ENCODE data around the gene DPF3. TPM values are rescaled to one million over a fixed set of nuclear protein-coding genes. Genes with fewer than 3 reads are reported as not detected.

DPF3 gene
- total RNA-seq, 5 donors from 2014 or later (not counting 1 experiment from before 2014, with no cell fraction given) = 0.33 to 0.86 (median 0.54) TPM

- Histone ChIP-seq H3K36me3 (ENCODE audit: control insufficient read depth in 2 of 2, extremely low read depth in 1 of 2, insufficient read depth in 1 of 2, low read length in 1 of 2) (no peaks in the 10 kb centered on the region), H3K9me3 (no peaks in the 10 kb centered on the region), H3K27ac (ENCODE audit: low read length) (no peak overlapping the region), H3K4me3 (ENCODE audit: control insufficient read depth in 1 of 2, extremely low read depth in 1 of 2, low read length in 1 of 2) (no peak overlapping the region), H3K27me3 (replicated peaks in 1 of 2; ENCODE audit: control insufficient read depth in 2 of 2, extremely low read depth in 1 of 2, insufficient read depth in 2 of 2, low read length in 1 of 2) (peaks cover 0 to 22% of the 10 kb centered on the region in 2 experiments), H3K4me1 (ENCODE audit: control insufficient read depth in 1 of 2, extremely low read depth in 1 of 2, insufficient read depth in 2 of 2, low read length in 2 of 2) (no peaks in the 10 kb centered on the region)
- ATAC-seq (replicated peaks in 1 of 4) (no peak), DNase-seq (no peak)
- H3K36me3 Mint-ChIP-seq = no peaks in the 10 kb centered on the region
- no peak overlapping the region for H3K4me3 Mint-ChIP-seq
- POLR2A ChIA-PET = no interaction called here
- H3K27me3 Mint-ChIP-seq = peaks cover 0 to 6% of the 10 kb centered on the region in 2 donors
- CTCF ChIA-PET = no interaction called here
- H3K4me1 Mint-ChIP-seq = no peaks in the 10 kb centered on the region
- 80% methylated on average over 2 of the region's 4 CpGs for WGBS (ENCODE audit: insufficient coverage)
- H3K27ac Mint-ChIP-seq = no peak overlapping the region
- no peaks in the 10 kb centered on the region for H3K9me3 Mint-ChIP-seq
These were observed 282.4 kb downstream of the DPF3 start for GRCh38 chr14:72611506-72611905.

GRCh38 chr14:72610831-72611200 lies 283.1 kb downstream of the DPF3 start:
- CTCF ChIA-PET = no interaction called here
- DNase-seq = no peak
- Mint-ChIP-seq H3K36me3 (no peaks in the 10 kb centered on the region), H3K4me3 (no peak overlapping the region), H3K4me1 (no peaks in the 10 kb centered on the region), H3K9me3 (no peaks in the 10 kb centered on the region), H3K27me3 (peaks cover 0 to 6% of the 10 kb centered on the region in 2 donors), H3K27ac (no peak overlapping the region)
- POLR2A ChIA-PET = no interaction called here
- Histone ChIP-seq H3K4me1 (ENCODE audit: control insufficient read depth in 1 of 2, extremely low read depth in 1 of 2, insufficient read depth in 2 of 2, low read length in 2 of 2) (no peaks in the 10 kb centered on the region), H3K27me3 (replicated peaks in 1 of 2; ENCODE audit: control insufficient read depth in 2 of 2, extremely low read depth in 1 of 2, insufficient read depth in 2 of 2, low read length in 1 of 2) (peaks cover 0 to 25% of the 10 kb centered on the region in 2 experiments), H3K36me3 (ENCODE audit: control insufficient read depth in 2 of 2, extremely low read depth in 1 of 2, insufficient read depth in 1 of 2, low read length in 1 of 2) (no peaks in the 10 kb centered on the region), H3K9me3 (no peaks in the 10 kb centered on the region), H3K27ac (ENCODE audit: low read length) (no peak overlapping the region), H3K4me3 (ENCODE audit: control insufficient read depth in 1 of 2, extremely low read depth in 1 of 2, low read length in 1 of 2) (no peak overlapping the region)
- ATAC-seq (replicated peaks in 1 of 4) = no peak
- 69% methylated on average over 2 of the region's 2 CpGs for WGBS (ENCODE audit: insufficient coverage)

GRCh38 chr14:72610096-72610830 lies 283.6 kb downstream of the DPF3 start:
- DNase-seq (no peak), ATAC-seq (replicated peaks in 1 of 4) (no peak)
- WGBS (ENCODE audit: insufficient coverage) = 84% methylated on average over 12 of the region's 12 CpGs
- no peaks in the 10 kb centered on the region for H3K36me3 Mint-ChIP-seq
- Histone ChIP-seq H3K27me3 (replicated peaks in 1 of 2; ENCODE audit: control insufficient read depth in 2 of 2, extremely low read depth in 1 of 2, insufficient read depth in 2 of 2, low read length in 1 of 2) (peaks cover 0 to 30% of the 10 kb centered on the region in 2 experiments), H3K27ac (ENCODE audit: low read length) (no peak overlapping the region), H3K4me1 (ENCODE audit: control insufficient read depth in 1 of 2, extremely low read depth in 1 of 2, insufficient read depth in 2 of 2, low read length in 2 of 2) (no peaks in the 10 kb centered on the region), H3K4me3 (ENCODE audit: control insufficient read depth in 1 of 2, extremely low read depth in 1 of 2, low read length in 1 of 2) (no peak overlapping the region), H3K36me3 (ENCODE audit: control insufficient read depth in 2 of 2, extremely low read depth in 1 of 2, insufficient read depth in 1 of 2, low read length in 1 of 2) (no peaks in the 10 kb centered on the region), H3K9me3 (no peaks in the 10 kb centered on the region)
- no peaks in the 10 kb centered on the region for H3K4me1 Mint-ChIP-seq
- ChIA-PET POLR2A (no interaction called here), CTCF (interaction anchor here in 1 of 2 donors (0.6 kb wide), 1 partner anchor 86 kb away, joined by 3 read pairs; no protein-coding TSS in a partner anchor)
- H3K4me3 Mint-ChIP-seq = no peak overlapping the region
- H3K27ac Mint-ChIP-seq = no peak overlapping the region
- H3K27me3 Mint-ChIP-seq = peaks cover 0 to 6% of the 10 kb centered on the region in 2 donors
- H3K9me3 Mint-ChIP-seq = no peaks in the 10 kb centered on the region

- H3K27me3 Mint-ChIP-seq = peaks cover 0 to 10% of the 10 kb centered on the region in 2 donors
- DNase-seq = no peak
- 68% methylated on average over 6 of the region's 12 CpGs for WGBS (ENCODE audit: insufficient coverage)
- ChIA-PET CTCF (interaction anchor here in 1 of 2 donors (0.6 kb wide), 1 partner anchor 85 kb away, joined by 3 read pairs; no protein-coding TSS in a partner anchor), POLR2A (no interaction called here)
- ATAC-seq (replicated peaks in 1 of 4) = no peak
- H3K4me3 ChIP-seq (ENCODE audit: control insufficient read depth in 1 of 2, extremely low read depth in 1 of 2, low read length in 1 of 2) = no peak overlapping the region
- no peaks in the 10 kb centered on the region for H3K9me3 Mint-ChIP-seq
- no peaks in the 10 kb centered on the region for H3K36me3 ChIP-seq (ENCODE audit: control insufficient read depth in 2 of 2, extremely low read depth in 1 of 2, insufficient read depth in 1 of 2, low read length in 1 of 2)
- H3K36me3 Mint-ChIP-seq = no peaks in the 10 kb centered on the region
- H3K27me3 ChIP-seq (replicated peaks in 1 of 2; ENCODE audit: control insufficient read depth in 2 of 2, extremely low read depth in 1 of 2, insufficient read depth in 2 of 2, low read length in 1 of 2) = peaks cover 0 to 35% of the 10 kb centered on the region in 2 experiments
- H3K4me1 ChIP-seq (ENCODE audit: control insufficient read depth in 1 of 2, extremely low read depth in 1 of 2, insufficient read depth in 2 of 2, low read length in 2 of 2) = no peaks in the 10 kb centered on the region
- no peak overlapping the region for H3K4me3 Mint-ChIP-seq
- no peaks in the 10 kb centered on the region for H3K4me1 Mint-ChIP-seq
- no peak overlapping the region for H3K27ac Mint-ChIP-seq
- no peak overlapping the region for H3K27ac ChIP-seq (ENCODE audit: low read length)
- H3K9me3 ChIP-seq = no peaks in the 10 kb centered on the region
These were observed 284.5 kb downstream of the DPF3 start for GRCh38 chr14:72609205-72609916.

- 64% methylated on average over 2 of the region's 8 CpGs for WGBS (ENCODE audit: insufficient coverage)
- Mint-ChIP-seq H3K36me3 (no peaks in the 10 kb centered on the region), H3K4me1 (no peaks in the 10 kb centered on the region), H3K27me3 (peaks cover 0 to 6% of the 10 kb centered on the region in 2 donors), H3K27ac (no peak overlapping the region), H3K9me3 (no peaks in the 10 kb centered on the region), H3K4me3 (no peak overlapping the region)
- no peaks in the 10 kb centered on the region for H3K9me3 ChIP-seq
- no peaks in the 10 kb centered on the region for H3K36me3 ChIP-seq (ENCODE audit: control insufficient read depth in 2 of 2, extremely low read depth in 1 of 2, insufficient read depth in 1 of 2, low read length in 1 of 2)
- POLR2A ChIA-PET = interaction anchor here in 1 of 2 donors (0.7 kb wide), 1 partner anchor 43 kb away, joined by 3 read pairs; no protein-coding TSS in a partner anchor
- DNase-seq = no peak
- peaks cover 0 to 31% of the 10 kb centered on the region in 2 experiments for H3K27me3 ChIP-seq (replicated peaks in 1 of 2; ENCODE audit: control insufficient read depth in 2 of 2, extremely low read depth in 1 of 2, insufficient read depth in 2 of 2, low read length in 1 of 2)
- no peak for ATAC-seq (replicated peaks in 1 of 4)
- H3K4me3 ChIP-seq (ENCODE audit: control insufficient read depth in 1 of 2, extremely low read depth in 1 of 2, low read length in 1 of 2) = no peak overlapping the region
- CTCF ChIA-PET = no interaction called here
- no peak overlapping the region for H3K27ac ChIP-seq (ENCODE audit: low read length)
- no peaks in the 10 kb centered on the region for H3K4me1 ChIP-seq (ENCODE audit: control insufficient read depth in 1 of 2, extremely low read depth in 1 of 2, insufficient read depth in 2 of 2, low read length in 2 of 2)
These were observed 285.3 kb downstream of the DPF3 start for GRCh38 chr14:72608391-72609204.

GRCh38 chr14:72607386-72608130 lies 286.3 kb downstream of the DPF3 start:
- no peaks in the 10 kb centered on the region for H3K36me3 ChIP-seq (ENCODE audit: control insufficient read depth in 2 of 2, extremely low read depth in 1 of 2, insufficient read depth in 1 of 2, low read length in 1 of 2)
- no peaks in the 10 kb centered on the region for H3K9me3 Mint-ChIP-seq
- H3K4me3 ChIP-seq (ENCODE audit: control insufficient read depth in 1 of 2, extremely low read depth in 1 of 2, low read length in 1 of 2) = no peak overlapping the region
- H3K27ac ChIP-seq (ENCODE audit: low read length) = no peak overlapping the region
- DNase-seq (no peak), ATAC-seq (replicated peaks in 1 of 4) (no peak)
- H3K27ac Mint-ChIP-seq = no peak overlapping the region
- H3K27me3 Mint-ChIP-seq = peaks cover 0 to 6% of the 10 kb centered on the region in 2 donors
- no peaks in the 10 kb centered on the region for H3K36me3 Mint-ChIP-seq
- H3K27me3 ChIP-seq (replicated peaks in 1 of 2; ENCODE audit: control insufficient read depth in 2 of 2, extremely low read depth in 1 of 2, insufficient read depth in 2 of 2, low read length in 1 of 2) = peaks cover 0 to 23% of the 10 kb centered on the region in 2 experiments
- no peaks in the 10 kb centered on the region for H3K9me3 ChIP-seq
- POLR2A ChIA-PET = interaction anchor here in 1 of 2 donors (0.7 kb wide), 1 partner anchor 42 kb away, joined by 3 read pairs; no protein-coding TSS in a partner anchor
- H3K4me1 ChIP-seq (ENCODE audit: control insufficient read depth in 1 of 2, extremely low read depth in 1 of 2, insufficient read depth in 2 of 2, low read length in 2 of 2) = no peaks in the 10 kb centered on the region
- H3K4me1 Mint-ChIP-seq = no peaks in the 10 kb centered on the region
- WGBS (ENCODE audit: insufficient coverage) = 87% methylated on average over 7 of the region's 12 CpGs
- no peak overlapping the region for H3K4me3 Mint-ChIP-seq
- CTCF ChIA-PET = no interaction called here

Data from T-cell (primary cell).